Small intestine (tissue), 7 donors: ENCODE results near the gene TDP1. TPM values are rescaled to one million over a fixed set of nuclear protein-coding genes. Genes with fewer than 3 reads are reported as not detected.

Experiments used
- DNase-seq, 2 donors: peaks; one replicate each; pipeline versions ENCODE4 v3.0.0 to v3.0.0-alpha.2; 2013
- FAIRE-seq: peaks from 2 replicates; lab custom pipeline; 2012; peaks lifted over from hg19 to GRCh38; lab: Jason Lieb, UNC
- H3K27ac ChIP-seq, 3 donors: one replicate each; pipeline ENCODE4 v1.5.1; 2013; ENCODE audit warnings: low read length in 2 of 3, mild to moderate bottlenecking in 2 of 3, control low read depth in 1 of 3, inconsistent platforms in 1 of 3, low read depth in 1 of 3, moderate library complexity in 1 of 3
- H3K27me3 ChIP-seq, 3 donors: one replicate each; pipeline ENCODE4 v1.6.1; 2013; ENCODE audit warnings: low read length in 3 of 3, inconsistent platforms in 1 of 3; ENCODE audit not compliant: control insufficient read depth in 3 of 3, insufficient read depth in 3 of 3
- H3K36me3 ChIP-seq, 3 donors: one replicate each; pipeline ENCODE4 v1.6.1; 2013; ENCODE audit warnings: low read length in 3 of 3, inconsistent platforms in 1 of 3, low read depth in 1 of 3, mild to moderate bottlenecking in 1 of 3, moderate library complexity in 1 of 3; ENCODE audit not compliant: control insufficient read depth in 3 of 3, insufficient read depth in 2 of 3
- H3K4me1 ChIP-seq, 3 donors: one replicate each; pipeline ENCODE4 v1.6.1; 2013; ENCODE audit warnings: low read length in 2 of 3, inconsistent platforms in 1 of 3, low read depth in 1 of 3, mild to moderate bottlenecking in 1 of 3, moderate library complexity in 1 of 3; ENCODE audit not compliant: control insufficient read depth in 3 of 3, insufficient read depth in 2 of 3
- H3K4me3 ChIP-seq, 3 donors: one replicate each; pipeline ENCODE4 v1.5.1; 2013; ENCODE audit warnings: low read length in 3 of 3, control low read depth in 1 of 3, inconsistent platforms in 1 of 3, low read depth in 1 of 3, mild to moderate bottlenecking in 1 of 3, moderate library complexity in 1 of 3
- H3K9me3 ChIP-seq, 2 donors: one replicate each; pipeline ENCODE4 v1.6.1; 2013; ENCODE audit warnings: low read depth in 1 of 2, low read length in 1 of 2; ENCODE audit not compliant: control insufficient read depth in 2 of 2, insufficient read depth in 1 of 2
- WGBS, 3 donors: extraction: QIAGEN DNeasy Blood & Tissue Kit; methylation state at CpG; one replicate each; pipeline ENCODE4 v1.1.7; 2013; 5-methylcytosine and 5-hydroxymethylcytosine counted together
- polyA plus RNA-seq, 4 donors: library from polyadenylated mRNA; stranded (reverse) in 3 of 4; unstranded in 1 of 4; fragments of 200-250 nt in 3 of 4; fragments of 120-200 nt in 1 of 4; gene quantifications; one replicate each; pipeline versions ENCODE4 v1.2.1 to v1.2.3, GENCODE V29; 2013
- donor health status: healthy with polysubstance abuse.
- donor health status: control.
- donor health status: control.
- donor health status: Bipolar disorder and iron deficiency.
- donor health status: healthy.

The TDP1 gene
- polyA plus RNA-seq, 4 donors, result 2.5 to 18.3 (median 6.6) TPM

- DNase-seq (peak; percentile 98 to 99), FAIRE-seq (peak; percentile 61)
- WGBS, 3 donors, result 1 to 3% (median 2%) methylated on average over 43 to 44 of the region's 44 CpGs
- peak within 1 kb of the TSS; percentile 71 to 93 (median 92) for H3K27ac ChIP-seq
- peaks cover 0 to 15% (median 0%) of the 10 kb centered on the region in 3 donors for H3K36me3 ChIP-seq
- peaks cover 3 to 13% (median 6%) of the 10 kb centered on the region in 3 donors for H3K4me1 ChIP-seq
- no peaks in the 10 kb centered on the region for H3K27me3 ChIP-seq
- peak within 1 kb of the TSS; percentile 57 to 94 (median 92) for H3K4me3 ChIP-seq
- peaks cover 0 to 8% of the 10 kb centered on the region in 2 donors for H3K9me3 ChIP-seq
Measured at GRCh38 chr14:89954070-89955021, 1.4 kb upstream of the TDP1 start, which contains the start of gene EFCAB11. EFCAB11 (minus strand) TSS chr14:89954730; CDS start chr14:89954660, 70 bp downstream.

- no peak for FAIRE-seq
- 1 to 2% (median 1%) methylated on average over 20 of the region's 20 CpGs for WGBS, 3 donors
- Histone ChIP-seq H3K27me3 (no peaks in the 10 kb centered on the region), H3K36me3 (peaks cover 0 to 11% (median 0%) of the 10 kb centered on the region in 3 donors), H3K4me1 (peaks cover 3 to 13% (median 6%) of the 10 kb centered on the region in 3 donors), H3K27ac (peak overlapping the region; percentile 71 to 93 (median 92)), H3K9me3 (peaks cover 0 to 8% of the 10 kb centered on the region in 2 donors), H3K4me3 (peak overlapping the region; percentile 57 to 94 (median 92))
- DNase-seq, result no peak
Measured at GRCh38 chr14:89955022-89955744, 544 bp upstream of the TDP1 start.

GRCh38 chr14:89956661-89957009 lies 908 bp downstream of the TDP1 start:
- no peak for DNase-seq
- H3K9me3 ChIP-seq, result peaks cover 0 to 8% of the 10 kb centered on the region in 2 donors
- H3K27ac ChIP-seq, result peak overlapping the region; percentile 92 to 98 (median 93)
- peaks cover 3 to 15% (median 6%) of the 10 kb centered on the region in 3 donors for H3K4me1 ChIP-seq
- WGBS, 3 donors, result 16 to 29% (median 24%) methylated on average over 15 of the region's 15 CpGs
- no peak for FAIRE-seq
- H3K4me3 ChIP-seq, result peak overlapping the region; percentile 16 to 94 (median 57)
- peaks cover 0 to 11% (median 0%) of the 10 kb centered on the region in 3 donors for H3K36me3 ChIP-seq
- no peaks in the 10 kb centered on the region for H3K27me3 ChIP-seq

DNA sequence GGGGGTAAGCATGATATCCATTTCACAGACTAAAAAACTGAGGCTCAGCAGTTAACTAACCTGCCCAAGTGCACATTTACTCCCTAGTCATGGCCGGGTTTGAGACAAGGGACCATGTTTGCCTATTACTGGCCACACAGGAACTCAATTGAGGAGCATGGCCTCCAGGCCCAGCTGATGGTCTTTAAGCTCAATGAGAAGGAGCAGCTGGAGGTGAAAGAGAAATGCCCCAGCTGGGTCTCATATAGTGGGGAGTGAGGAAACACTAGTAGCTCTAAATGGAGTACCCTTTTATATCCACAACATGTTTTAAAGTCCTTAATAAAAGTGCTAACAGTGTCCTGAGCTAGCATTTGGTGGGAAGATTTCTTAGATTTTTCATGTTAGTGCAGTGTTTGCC lies 1.6 kb downstream of the TDP1 start:
- DNase-seq, result no peak
- peaks cover 3 to 15% (median 6%) of the 10 kb centered on the region in 3 donors for H3K4me1 ChIP-seq
- no peak for FAIRE-seq
- no peaks in the 10 kb centered on the region for H3K27me3 ChIP-seq
- no peak overlapping the region for H3K4me3 ChIP-seq
- peaks cover 0 to 8% of the 10 kb centered on the region in 2 donors for H3K9me3 ChIP-seq
- no peak overlapping the region for H3K27ac ChIP-seq
- 80 to 92% (median 87%) methylated on average over 1 of the region's 1 CpG for WGBS, 3 donors
- H3K36me3 ChIP-seq, result peaks cover 0 to 11% (median 0%) of the 10 kb centered on the region in 3 donors

DNA sequence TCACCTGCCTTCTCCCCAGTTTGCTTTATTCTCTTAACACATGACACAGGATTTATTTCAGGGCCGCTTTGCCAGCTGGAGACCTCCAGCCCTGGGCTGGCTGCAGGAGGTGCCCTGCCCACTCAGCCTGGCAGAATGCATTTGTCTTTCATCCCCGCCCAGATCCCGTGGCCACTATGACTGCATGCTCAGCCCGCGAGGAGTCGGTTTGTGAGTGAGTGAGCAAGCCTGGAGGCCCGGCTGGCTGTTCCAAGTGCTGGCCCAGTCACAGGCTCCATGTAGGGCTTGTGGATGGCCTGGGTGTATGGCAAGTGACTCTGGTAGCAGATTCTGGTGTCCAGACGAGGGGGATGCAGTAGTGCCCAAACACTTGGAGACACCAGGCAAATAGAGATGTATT lies 2.1 kb downstream of the TDP1 start:
- no peak for DNase-seq
- Histone ChIP-seq H3K9me3 (peaks cover 0 to 8% of the 10 kb centered on the region in 2 donors), H3K4me1 (peaks cover 3 to 15% (median 6%) of the 10 kb centered on the region in 3 donors), H3K27ac (no peak overlapping the region), H3K4me3 (no peak overlapping the region), H3K27me3 (no peaks in the 10 kb centered on the region), H3K36me3 (peaks cover 0 to 13% (median 0%) of the 10 kb centered on the region in 3 donors)
- no peak for FAIRE-seq
- 96 to 99% (median 98%) methylated on average over 8 of the region's 8 CpGs for WGBS, 3 donors

GRCh38 chr14:89958966-89959365 lies 3.2 kb downstream of the TDP1 start:
- H3K27me3 ChIP-seq, result no peaks in the 10 kb centered on the region
- DNase-seq, result no peak
- no peak overlapping the region for H3K4me3 ChIP-seq
- H3K4me1 ChIP-seq, result peaks cover 3 to 12% (median 3%) of the 10 kb centered on the region in 3 donors
- peaks cover 0 to 8% of the 10 kb centered on the region in 2 donors for H3K9me3 ChIP-seq
- FAIRE-seq, result no peak
- whole genome bisulfite sequencing, 3 donors, result 74 to 94% (median 82%) methylated on average over 1 of the region's 1 CpG
- H3K27ac ChIP-seq, result no peak overlapping the region
- peaks cover 7 to 22% (median 7%) of the 10 kb centered on the region in 3 donors for H3K36me3 ChIP-seq

- DNase-seq (peak in 1 of 2 donors; percentile 5), FAIRE-seq (no peak)
- H3K9me3 ChIP-seq, result peaks cover 0 to 8% of the 10 kb centered on the region in 2 donors
- H3K27ac ChIP-seq, result no peak overlapping the region
- WGBS, 3 donors, result 74 to 89% (median 78%) methylated on average over 3 of the region's 3 CpGs
- peaks cover 0 to 12% (median 3%) of the 10 kb centered on the region in 3 donors for H3K4me1 ChIP-seq
- H3K36me3 ChIP-seq, result peaks cover 7 to 22% (median 9%) of the 10 kb centered on the region in 3 donors
- H3K27me3 ChIP-seq, result no peaks in the 10 kb centered on the region
- no peak overlapping the region for H3K4me3 ChIP-seq
Measured at GRCh38 chr14:89959853-89960445, 4.2 kb downstream of the TDP1 start.
